Stomach smooth muscle (tissue), 2 donors: ENCODE measurements around the gene SHANK1.
"Not testable (repeated sequence)": the region's sequence is repeated elsewhere in the genome, so short reads cannot be mapped to it uniquely, and the experiment has no call there.

Experiments
- H3K27ac ChIP-seq: one replicate; pipeline ENCODE4 v1.7.0; 2013; ENCODE audit warnings: mild to moderate bottlenecking, low read length, inconsistent platforms
- H3K27me3 ChIP-seq, 2 donors: one replicate each; pipeline ENCODE4 v1.7.0; 2013; ENCODE audit warnings: low read length in 2 of 2; ENCODE audit not compliant: insufficient read depth in 2 of 2, control insufficient read depth in 1 of 2
- H3K36me3 ChIP-seq, 2 donors: one replicate each; pipeline ENCODE4 v1.7.0; 2013; ENCODE audit warnings: low read length in 2 of 2; ENCODE audit not compliant: control insufficient read depth in 2 of 2, insufficient read depth in 2 of 2
- H3K4me1 ChIP-seq: one replicate; pipeline ENCODE4 v1.7.0; 2013; ENCODE audit warnings: low read length; ENCODE audit not compliant: control insufficient read depth, insufficient read depth
- H3K4me3 ChIP-seq, 2 donors: one replicate each; pipeline ENCODE4 v1.7.0; 2013; ENCODE audit warnings: low read length in 2 of 2
- H3K9ac ChIP-seq, 2 donors: one replicate each; pipeline ENCODE4 v1.7.0; 2013; ENCODE audit warnings: low read length in 2 of 2, mild to moderate bottlenecking in 1 of 2
- H3K9me3 ChIP-seq, 2 donors: one replicate each; pipeline ENCODE4 v1.7.0; 2013; ENCODE audit warnings: low read length in 2 of 2; ENCODE audit not compliant: control insufficient read depth in 2 of 2
- donor health status: healthy.
- donor health status: Pancreatic carcinoma.

The SHANK1 gene

DNA sequence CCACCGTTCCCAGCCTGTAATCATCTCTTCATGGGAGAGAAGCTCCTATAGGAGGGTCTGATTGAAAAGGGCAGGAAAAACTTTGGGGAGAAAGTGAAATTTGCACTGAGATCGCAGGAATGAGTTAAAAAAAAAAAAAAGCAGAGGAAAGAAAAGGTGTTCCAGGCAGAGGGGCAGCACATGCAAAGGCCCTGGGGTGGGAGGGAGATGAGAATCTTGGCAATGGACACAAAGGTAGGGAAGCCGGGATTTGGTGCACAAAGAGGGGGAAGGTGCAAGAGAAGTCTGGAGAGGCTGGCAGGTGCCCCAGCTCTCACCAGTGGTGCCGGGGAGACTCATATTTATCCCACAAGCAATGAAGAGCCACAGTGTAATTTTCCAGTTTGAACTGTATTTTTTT lies 34.3 kb upstream of the SHANK1 start:
- Histone ChIP-seq H3K27ac (no peak overlapping the region), H3K4me3 (no peak overlapping the region), H3K27me3 (peaks cover 0 to 7% of the 10 kb centered on the region in 2 donors), H3K36me3 (no peaks in the 10 kb centered on the region), H3K9me3 (no peaks in the 10 kb centered on the region), H3K9ac (no peak overlapping the region), H3K4me1 (no peaks in the 10 kb centered on the region)

DNA sequence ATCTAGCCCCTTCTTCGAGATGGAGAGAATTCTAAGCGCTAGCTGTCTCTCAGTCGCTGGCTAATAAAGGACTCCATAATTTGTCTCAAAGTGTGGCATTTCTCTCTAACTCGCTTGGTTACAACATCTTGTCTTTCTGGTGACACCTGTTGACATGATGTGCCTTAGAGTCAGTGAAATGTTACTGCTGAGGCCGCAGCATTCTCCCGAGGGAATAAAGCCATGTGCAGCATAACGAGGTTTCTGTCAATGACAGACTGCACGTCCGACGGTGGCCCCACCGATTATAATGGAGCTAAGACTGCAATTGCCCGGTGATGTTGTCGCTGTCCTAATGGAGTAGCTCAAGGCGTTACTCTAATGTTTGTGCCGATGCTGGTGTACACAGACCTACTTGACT lies 30.4 kb upstream of the SHANK1 start:
- no peak overlapping the region for H3K27ac ChIP-seq
- H3K9me3 ChIP-seq: no peaks in the 10 kb centered on the region
- H3K27me3 ChIP-seq: peaks cover 0 to 10% of the 10 kb centered on the region in 2 donors
- no peaks in the 10 kb centered on the region for H3K4me1 ChIP-seq
- no peak overlapping the region for H3K4me3 ChIP-seq
- no peaks in the 10 kb centered on the region for H3K36me3 ChIP-seq
- no peak overlapping the region for H3K9ac ChIP-seq

DNA sequence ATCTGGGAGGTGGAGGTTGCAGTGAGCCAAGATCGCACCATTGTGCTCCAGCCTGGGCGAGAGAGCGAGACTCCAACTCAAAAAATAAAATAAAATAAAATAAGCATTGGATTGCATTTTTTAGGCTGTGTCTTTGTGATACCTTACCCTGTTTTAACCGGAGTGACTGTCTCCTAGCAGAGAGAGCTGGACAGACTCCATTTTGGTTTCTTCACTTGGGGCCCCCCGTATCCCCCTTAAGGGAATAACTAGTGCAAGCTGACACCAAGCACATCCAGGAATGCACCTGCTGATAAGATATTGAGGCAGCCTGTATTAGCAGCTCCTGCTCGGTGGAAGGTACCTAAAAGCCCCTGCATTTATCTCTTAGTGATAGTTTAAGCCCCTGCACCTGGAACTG lies 29.9 kb upstream of the SHANK1 start:
- peaks cover 0 to 10% of the 10 kb centered on the region in 2 donors for H3K27me3 ChIP-seq
- H3K9ac ChIP-seq: no peak overlapping the region
- H3K4me3 ChIP-seq: no peak overlapping the region
- H3K4me1 ChIP-seq: no peaks in the 10 kb centered on the region
- no peaks in the 10 kb centered on the region for H3K9me3 ChIP-seq
- H3K27ac ChIP-seq: no peak overlapping the region
- H3K36me3 ChIP-seq: no peaks in the 10 kb centered on the region

GRCh38 chr19:50747141-50747540 lies 27.5 kb upstream of the SHANK1 start:
- H3K9me3 ChIP-seq, H3K4me1 ChIP-seq, H3K36me3 ChIP-seq, H3K27ac ChIP-seq, H3K9ac ChIP-seq, H3K4me3 ChIP-seq: not testable (repeated sequence)
- H3K27me3 ChIP-seq: peaks cover 3 to 10% of the 10 kb centered on the region in 2 donors

DNA sequence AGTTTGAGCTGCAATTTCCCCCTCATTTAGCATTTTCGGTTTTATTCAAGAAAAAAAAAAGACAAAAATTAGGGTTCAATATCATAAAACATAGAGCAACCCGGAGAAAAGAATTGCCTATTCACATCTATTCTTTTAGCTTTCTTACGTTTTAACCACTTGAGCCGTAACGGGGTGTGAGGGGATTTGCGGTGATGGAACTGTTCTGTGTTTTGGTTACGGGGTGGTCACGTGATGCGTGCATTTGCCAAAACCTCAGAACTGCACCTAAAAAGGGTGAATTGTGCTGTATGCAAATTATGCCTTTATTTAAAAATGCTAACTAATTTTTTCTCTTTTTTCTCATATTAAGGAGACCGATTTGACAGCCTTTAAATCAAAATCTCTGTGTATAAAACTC lies 25.6 kb upstream of the SHANK1 start:
- no peak overlapping the region for H3K27ac ChIP-seq
- no peak overlapping the region for H3K9ac ChIP-seq
- H3K27me3 ChIP-seq: peaks cover 5 to 13% of the 10 kb centered on the region in 2 donors
- H3K9me3 ChIP-seq: no peaks in the 10 kb centered on the region
- H3K36me3 ChIP-seq: no peaks in the 10 kb centered on the region
- H3K4me1 ChIP-seq: no peaks in the 10 kb centered on the region
- H3K4me3 ChIP-seq: no peak overlapping the region

- Histone ChIP-seq H3K27ac (no peak overlapping the region), H3K27me3 (peaks cover 12 to 18% of the 10 kb centered on the region in 2 donors), H3K9me3 (no peaks in the 10 kb centered on the region), H3K4me1 (no peaks in the 10 kb centered on the region), H3K36me3 (no peaks in the 10 kb centered on the region), H3K4me3 (no peak overlapping the region), H3K9ac (no peak overlapping the region)
Observed at GRCh38 chr19:50743537-50743936, 23.9 kb upstream of the SHANK1 start.

- no peak overlapping the region for H3K4me3 ChIP-seq
- no peak overlapping the region for H3K27ac ChIP-seq
- H3K9me3 ChIP-seq: no peaks in the 10 kb centered on the region
- H3K9ac ChIP-seq: no peak overlapping the region
- peaks cover 15 to 16% of the 10 kb centered on the region in 2 donors for H3K27me3 ChIP-seq
- H3K4me1 ChIP-seq: no peaks in the 10 kb centered on the region
- H3K36me3 ChIP-seq: no peaks in the 10 kb centered on the region
Observed at GRCh38 chr19:50741179-50741933, 21.8 kb upstream of the SHANK1 start.

GRCh38 chr19:50739914-50740426 lies 20.4 kb upstream of the SHANK1 start:
- H3K27ac ChIP-seq: no peak overlapping the region
- no peaks in the 10 kb centered on the region for H3K4me1 ChIP-seq
- H3K4me3 ChIP-seq: no peak overlapping the region
- peaks cover 16 to 19% of the 10 kb centered on the region in 2 donors for H3K27me3 ChIP-seq
- no peak overlapping the region for H3K9ac ChIP-seq
- H3K9me3 ChIP-seq: no peaks in the 10 kb centered on the region
- H3K36me3 ChIP-seq: no peaks in the 10 kb centered on the region

- no peak overlapping the region for H3K9ac ChIP-seq
- no peak overlapping the region for H3K4me3 ChIP-seq
- H3K27me3 ChIP-seq: peaks cover 16 to 19% of the 10 kb centered on the region in 2 donors
- H3K36me3 ChIP-seq: no peaks in the 10 kb centered on the region
- no peaks in the 10 kb centered on the region for H3K4me1 ChIP-seq
- H3K9me3 ChIP-seq: no peaks in the 10 kb centered on the region
- no peak overlapping the region for H3K27ac ChIP-seq
Observed at GRCh38 chr19:50739132-50739913, 19.7 kb upstream of the SHANK1 start.

GRCh38 chr19:50736338-50736737 lies 16.7 kb upstream of the SHANK1 start:
- H3K27ac ChIP-seq: no peak overlapping the region
- no peak overlapping the region for H3K9ac ChIP-seq
- H3K4me3 ChIP-seq: no peak overlapping the region
- H3K36me3 ChIP-seq: no peaks in the 10 kb centered on the region
- H3K9me3 ChIP-seq: no peaks in the 10 kb centered on the region
- H3K4me1 ChIP-seq: no peaks in the 10 kb centered on the region
- peaks cover 17 to 20% of the 10 kb centered on the region in 2 donors for H3K27me3 ChIP-seq

- H3K36me3 ChIP-seq: no peaks in the 10 kb centered on the region
- H3K27me3 ChIP-seq: peaks cover 17 to 18% of the 10 kb centered on the region in 2 donors
- H3K4me3 ChIP-seq: no peak overlapping the region
Observed at GRCh38 chr19:50735869-50736268, 16.3 kb upstream of the SHANK1 start.

More at GRCh38 chr19:50735869-50736268, 16.3 kb upstream of the SHANK1 start:
- Histone ChIP-seq H3K9ac (no peak overlapping the region), H3K9me3 (no peaks in the 10 kb centered on the region), H3K4me1 (no peaks in the 10 kb centered on the region), H3K27ac (no peak overlapping the region)
